ENCODE measurements around the gene OR5P2.

- TF ChIP-seq, protein P1, sequence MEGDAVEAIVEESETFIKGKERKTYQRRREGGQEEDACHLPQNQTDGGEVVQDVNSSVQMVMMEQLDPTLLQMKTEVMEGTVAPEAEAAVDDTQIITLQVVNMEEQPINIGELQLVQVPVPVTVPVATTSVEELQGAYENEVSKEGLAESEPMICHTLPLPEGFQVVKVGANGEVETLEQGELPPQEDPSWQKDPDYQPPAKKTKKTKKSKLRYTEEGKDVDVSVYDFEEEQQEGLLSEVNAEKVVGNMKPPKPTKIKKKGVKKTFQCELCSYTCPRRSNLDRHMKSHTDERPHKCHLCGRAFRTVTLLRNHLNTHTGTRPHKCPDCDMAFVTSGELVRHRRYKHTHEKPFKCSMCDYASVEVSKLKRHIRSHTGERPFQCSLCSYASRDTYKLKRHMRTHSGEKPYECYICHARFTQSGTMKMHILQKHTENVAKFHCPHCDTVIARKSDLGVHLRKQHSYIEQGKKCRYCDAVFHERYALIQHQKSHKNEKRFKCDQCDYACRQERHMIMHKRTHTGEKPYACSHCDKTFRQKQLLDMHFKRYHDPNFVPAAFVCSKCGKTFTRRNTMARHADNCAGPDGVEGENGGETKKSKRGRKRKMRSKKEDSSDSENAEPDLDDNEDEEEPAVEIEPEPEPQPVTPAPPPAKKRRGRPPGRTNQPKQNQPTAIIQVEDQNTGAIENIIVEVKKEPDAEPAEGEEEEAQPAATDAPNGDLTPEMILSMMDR (IDR thresholded peaks at IDR 0.05; ENCODE audit: insufficient read depth, low read depth, low read length) = no peak
- no peak for TF ChIP-seq EZH2 (IDR thresholded peaks at IDR 0.05; ENCODE audit: insufficient read depth, low read length)
These were observed 47.3 kb downstream of the OR5P2 start for GRCh38 chr11:7749456-7749855.

Data from astrocyte (in vitro differentiated cells and primary cell).